IgD-negative memory B cell (primary cell): ENCODE measurements around the gene USP32. TPM values are rescaled to one million over a fixed set of nuclear protein-coding genes. Genes with fewer than 3 reads are reported as not detected.
"Not testable (repeated sequence)": the region's sequence is repeated elsewhere in the genome, so short reads cannot be mapped to it uniquely, and the experiment has no call there.

ENCODE experiments used
- H3K27ac Mint-ChIP-seq, 3 donors: one replicate each; pipeline ENCODE4 v1.8.0; 2020 to 2022; ENCODE audit warnings: mild to moderate bottlenecking in 3 of 3, mixed read lengths in 3 of 3, moderate library complexity in 1 of 3
- H3K27me3 Mint-ChIP-seq: one replicate; pipeline ENCODE4 v1.8.0; 2021; ENCODE audit warnings: mixed read lengths
- H3K36me3 Mint-ChIP-seq: one replicate; pipeline ENCODE4 v1.8.0; 2020; ENCODE audit warnings: mild to moderate bottlenecking, mixed read lengths
- H3K4me1 Mint-ChIP-seq, 3 donors: one replicate each; pipeline ENCODE4 v1.8.0; 2020 to 2022; ENCODE audit warnings: mixed read lengths in 3 of 3, mild to moderate bottlenecking in 1 of 3
- H3K4me3 Mint-ChIP-seq, 4 donors: one replicate each; pipeline ENCODE4 v1.8.0; 2020 to 2022; ENCODE audit warnings: mild to moderate bottlenecking in 4 of 4, mixed read lengths in 4 of 4, moderate library complexity in 3 of 4
- H3K9me3 Mint-ChIP-seq, 3 donors: one replicate each; pipeline ENCODE4 v1.8.0; 2020 to 2021; ENCODE audit warnings: mixed read lengths in 3 of 3, mild to moderate bottlenecking in 1 of 3
- polyA plus RNA-seq: library from polyadenylated mRNA; unstranded; fragments of 300-500 nt; fragmentation: Illumina TruSeq; gene quantifications from one replicate; pipeline ENCODE4 v1.2.3, GENCODE V29; 2021

Gene USP32
- polyA plus RNA-seq, 1 donor from 2014 or later, result 6.5 TPM

GRCh38 chr17:60211282-60211681, 180.7 kb downstream of the USP32 start:
- not testable (repeated sequence) for H3K4me1 Mint-ChIP-seq, H3K36me3 Mint-ChIP-seq, H3K27me3 Mint-ChIP-seq, H3K4me3 Mint-ChIP-seq, H3K9me3 Mint-ChIP-seq, H3K27ac Mint-ChIP-seq

GRCh38 chr17:60208302-60208701, 183.6 kb downstream of the USP32 start:
- H3K36me3 Mint-ChIP-seq, H3K27ac Mint-ChIP-seq, H3K27me3 Mint-ChIP-seq, H3K9me3 Mint-ChIP-seq, H3K4me3 Mint-ChIP-seq, H3K4me1 Mint-ChIP-seq: not testable (repeated sequence)

GRCh38 chr17:60205782-60206181, 186.2 kb downstream of the USP32 start:
- not testable (repeated sequence) for H3K4me3 Mint-ChIP-seq, H3K27ac Mint-ChIP-seq, H3K36me3 Mint-ChIP-seq, H3K4me1 Mint-ChIP-seq, H3K9me3 Mint-ChIP-seq, H3K27me3 Mint-ChIP-seq

- not testable (repeated sequence) for H3K4me1 Mint-ChIP-seq, H3K27me3 Mint-ChIP-seq, H3K9me3 Mint-ChIP-seq, H3K4me3 Mint-ChIP-seq, H3K36me3 Mint-ChIP-seq, H3K27ac Mint-ChIP-seq
Observed at GRCh38 chr17:60198630-60199029, 193.3 kb downstream of the USP32 start.

GRCh38 chr17:60194141-60194540, 197.8 kb downstream of the USP32 start:
- not testable (repeated sequence) for H3K4me1 Mint-ChIP-seq, H3K27ac Mint-ChIP-seq, H3K9me3 Mint-ChIP-seq, H3K27me3 Mint-ChIP-seq, H3K4me3 Mint-ChIP-seq
- H3K36me3 Mint-ChIP-seq, result peaks cover 15% of the 10 kb centered on the region

GRCh38 chr17:60193482-60193881, 198.5 kb downstream of the USP32 start:
- peaks cover 18% of the 10 kb centered on the region for H3K36me3 Mint-ChIP-seq
- no peak overlapping the region for H3K4me3 Mint-ChIP-seq
- no peak overlapping the region for H3K27ac Mint-ChIP-seq
- H3K27me3 Mint-ChIP-seq, result no peaks in the 10 kb centered on the region
- H3K4me1 Mint-ChIP-seq, result no peaks in the 10 kb centered on the region
- H3K9me3 Mint-ChIP-seq, result no peaks in the 10 kb centered on the region

DNA sequence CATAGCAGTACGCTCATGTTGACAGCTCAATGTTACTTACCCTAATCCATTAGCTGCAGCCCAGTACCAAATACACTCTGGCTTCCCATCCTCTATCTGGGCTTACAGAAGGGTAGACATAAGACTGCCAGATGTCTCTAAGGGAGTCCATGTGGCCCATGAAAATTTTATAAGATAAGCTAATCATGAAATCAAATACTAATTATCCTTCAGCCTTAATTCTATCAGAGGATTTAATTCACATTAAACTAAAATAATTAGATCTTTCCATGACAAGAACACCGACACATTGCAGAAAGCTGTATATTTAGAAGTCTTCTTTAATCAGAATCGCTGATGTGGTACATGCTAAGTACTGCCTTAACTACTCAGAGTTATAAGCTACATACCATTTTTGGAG, 198.9 kb downstream of the USP32 start:
- not testable (repeated sequence) for H3K9me3 Mint-ChIP-seq, H3K27ac Mint-ChIP-seq, H3K4me1 Mint-ChIP-seq, H3K4me3 Mint-ChIP-seq, H3K27me3 Mint-ChIP-seq
- peaks cover 18% of the 10 kb centered on the region for H3K36me3 Mint-ChIP-seq

DNA sequence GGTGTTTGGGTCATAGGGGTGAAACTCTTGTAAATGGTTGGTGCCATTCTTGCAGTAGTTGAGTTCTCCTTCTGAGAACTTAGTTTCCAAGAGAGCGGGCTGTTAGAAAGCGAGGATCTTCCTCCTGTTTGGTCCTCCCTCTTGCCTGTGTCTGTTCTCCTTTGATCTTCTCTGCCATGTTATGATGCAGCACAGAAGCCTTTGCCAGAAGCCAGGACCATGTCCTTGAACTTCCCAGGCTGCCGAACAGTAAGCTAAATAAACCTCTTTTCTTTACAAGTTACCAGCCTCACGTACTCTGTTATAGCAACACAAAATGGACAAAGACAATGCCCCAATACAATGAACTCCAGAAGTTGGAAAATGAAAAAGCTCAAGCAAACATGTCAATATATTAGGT, 201.9 kb downstream of the USP32 start:
- not testable (repeated sequence) for H3K9me3 Mint-ChIP-seq, H3K4me3 Mint-ChIP-seq, H3K27me3 Mint-ChIP-seq, H3K27ac Mint-ChIP-seq
- Mint-ChIP-seq H3K4me1 (peaks cover 0 to 12% (median 6%) of the 10 kb centered on the region in 3 donors), H3K36me3 (peaks cover 20% of the 10 kb centered on the region)

GRCh38 chr17:60188759-60189158, 203.2 kb downstream of the USP32 start:
- Mint-ChIP-seq H3K27ac (no peak overlapping the region), H3K27me3 (no peaks in the 10 kb centered on the region), H3K9me3 (no peaks in the 10 kb centered on the region), H3K4me3 (no peak overlapping the region), H3K4me1 (peaks cover 0 to 12% (median 6%) of the 10 kb centered on the region in 3 donors), H3K36me3 (peaks cover 19% of the 10 kb centered on the region)

- Mint-ChIP-seq H3K36me3 (peaks cover 14% of the 10 kb centered on the region), H3K4me3 (peak overlapping the region in 1 of 4 donors; percentile 51), H3K4me1 (peaks cover 0 to 12% (median 6%) of the 10 kb centered on the region in 3 donors)
- H3K27ac Mint-ChIP-seq, H3K9me3 Mint-ChIP-seq, H3K27me3 Mint-ChIP-seq: not testable (repeated sequence)
Observed at GRCh38 chr17:60186846-60187745, 204.8 kb downstream of the USP32 start.

DNA sequence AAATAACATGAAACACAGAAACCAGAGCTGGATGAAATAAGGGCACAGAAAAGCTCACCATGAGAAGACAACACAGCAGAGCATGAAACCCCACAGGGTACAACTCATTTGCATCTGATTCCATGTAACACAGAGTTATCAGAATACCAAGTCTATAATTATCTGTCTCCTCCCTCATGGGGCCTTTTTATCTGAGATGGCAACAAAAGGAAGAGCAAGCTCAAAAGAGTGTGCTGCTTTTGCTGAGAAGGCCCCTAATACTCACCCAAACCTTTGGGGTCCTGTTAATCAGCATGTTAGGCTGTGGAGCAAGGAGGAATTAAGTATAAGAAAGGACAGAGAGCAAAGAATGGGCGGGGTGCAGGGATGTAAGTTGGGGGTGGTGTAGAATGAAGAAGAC, 205.6 kb downstream of the USP32 start:
- peak overlapping the region in 1 of 3 donors; percentile 69 for H3K27ac Mint-ChIP-seq
- H3K27me3 Mint-ChIP-seq, H3K9me3 Mint-ChIP-seq: not testable (repeated sequence)
- H3K4me1 Mint-ChIP-seq, result peaks cover 0 to 12% (median 6%) of the 10 kb centered on the region in 3 donors
- H3K36me3 Mint-ChIP-seq, result peaks cover 14% of the 10 kb centered on the region
- H3K4me3 Mint-ChIP-seq, result peak overlapping the region in 1 of 4 donors; percentile 51

GRCh38 chr17:60180380-60180779, 211.6 kb downstream of the USP32 start:
- not testable (repeated sequence) for H3K4me1 Mint-ChIP-seq, H3K4me3 Mint-ChIP-seq, H3K27ac Mint-ChIP-seq, H3K36me3 Mint-ChIP-seq, H3K9me3 Mint-ChIP-seq, H3K27me3 Mint-ChIP-seq

DNA sequence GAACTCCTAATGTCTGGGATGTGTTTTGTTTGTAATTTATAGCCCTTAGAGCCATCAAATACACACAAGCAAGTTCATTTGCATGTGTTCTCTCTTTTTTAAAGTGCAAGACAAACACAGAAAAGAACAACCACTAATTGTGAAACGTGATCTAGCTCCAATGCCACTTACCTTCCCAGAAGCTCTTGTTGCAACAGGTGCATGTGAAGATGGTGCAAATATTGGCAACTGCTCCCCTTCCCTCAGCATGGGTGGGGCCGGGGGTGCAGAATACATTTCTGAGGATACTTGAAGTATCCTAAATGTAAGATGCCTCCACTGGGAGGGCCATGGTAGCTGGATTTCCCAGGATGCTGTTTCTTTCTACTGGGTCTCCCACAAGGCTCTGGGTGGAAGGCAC, 213.8 kb downstream of the USP32 start:
- not testable (repeated sequence) for H3K27ac Mint-ChIP-seq, H3K4me3 Mint-ChIP-seq, H3K36me3 Mint-ChIP-seq, H3K9me3 Mint-ChIP-seq, H3K27me3 Mint-ChIP-seq, H3K4me1 Mint-ChIP-seq

DNA sequence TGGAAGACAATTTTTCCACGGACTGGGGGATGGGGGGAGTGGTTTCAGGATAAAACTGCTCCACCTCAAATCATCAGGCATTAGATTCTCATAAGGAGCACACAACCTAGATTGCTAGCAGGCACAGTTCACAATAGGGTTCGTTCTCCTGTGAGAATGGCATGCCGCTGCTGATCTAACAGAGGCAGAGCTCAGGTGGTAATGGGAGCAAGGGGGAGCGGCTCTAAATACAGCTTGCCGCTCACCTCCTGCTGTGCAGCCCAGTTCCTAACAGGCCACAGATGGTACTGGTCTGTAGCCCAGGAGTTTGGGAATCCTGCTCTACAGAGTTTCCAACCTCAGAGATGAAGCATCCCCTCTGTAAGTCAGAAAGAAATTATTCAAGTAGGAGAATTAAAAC, 215.2 kb downstream of the USP32 start:
- not testable (repeated sequence) for H3K9me3 Mint-ChIP-seq, H3K4me1 Mint-ChIP-seq, H3K4me3 Mint-ChIP-seq, H3K36me3 Mint-ChIP-seq, H3K27me3 Mint-ChIP-seq, H3K27ac Mint-ChIP-seq

- not testable (repeated sequence) for H3K27ac Mint-ChIP-seq, H3K36me3 Mint-ChIP-seq, H3K9me3 Mint-ChIP-seq, H3K4me3 Mint-ChIP-seq, H3K27me3 Mint-ChIP-seq
- peaks cover 7 to 11% (median 9%) of the 10 kb centered on the region in 3 donors for H3K4me1 Mint-ChIP-seq
Observed at GRCh38 chr17:60174767-60175166, 217.2 kb downstream of the USP32 start.

- Mint-ChIP-seq H3K4me1 (peaks cover 7 to 11% (median 9%) of the 10 kb centered on the region in 3 donors), H3K9me3 (no peaks in the 10 kb centered on the region), H3K4me3 (no peak overlapping the region), H3K27ac (no peak overlapping the region), H3K27me3 (no peaks in the 10 kb centered on the region), H3K36me3 (peaks cover 2% of the 10 kb centered on the region)
Observed at GRCh38 chr17:60174035-60174434, 217.9 kb downstream of the USP32 start.
